ENCODE measurements around the gene ADAMTS12. TPM values are rescaled to one million over a fixed set of nuclear protein-coding genes. Genes with fewer than 3 reads are reported as not detected.

Gene ADAMTS12
- total and polyA plus RNA-seq, 7 experiments from 2014 or later = not detected

GRCh38 chr5:33769196-33769595 is 122.6 kb downstream of the ADAMTS12 start:
- POLR2A ChIA-PET = no interaction called here
- Histone ChIP-seq H3K27me3 (ENCODE audit: control insufficient read depth in 2 of 2, insufficient read depth in 2 of 2, low read length in 2 of 2) (no peaks in the 10 kb centered on the region), H3K4me1 (ENCODE audit: control insufficient read depth in 2 of 2, insufficient read depth in 2 of 2, low read length in 2 of 2) (no peaks in the 10 kb centered on the region), H3K4me3 (ENCODE audit: low read length) (no peak overlapping the region), H3K36me3 (ENCODE audit: control insufficient read depth in 2 of 3, insufficient read depth in 3 of 3, low read length in 3 of 3) (no peaks in the 10 kb centered on the region), H3K9me3 (ENCODE audit: control insufficient read depth in 2 of 3, low read length in 3 of 3) (no peaks in the 10 kb centered on the region), H3K27ac (ENCODE audit: low read depth, low read length) (no peak overlapping the region)
- CTCF ChIA-PET = no interaction called here
- no peaks in the 10 kb centered on the region for H3K36me3 Mint-ChIP-seq
- no peak for DNase-seq
- intact Hi-C loops (cut with micrococcal nuclease) = no loop called here
- H3K4me1 Mint-ChIP-seq = peaks cover 0 to 4% (median 0%) of the 10 kb centered on the region in 7 donors
- H3K27ac Mint-ChIP-seq = no peak overlapping the region
- H3K27me3 Mint-ChIP-seq = peaks cover 0 to 19% (median 16%) of the 10 kb centered on the region in 5 donors
- no peak for ATAC-seq
- H3K9me3 Mint-ChIP-seq = no peaks in the 10 kb centered on the region
- H3K4me3 Mint-ChIP-seq = no peak overlapping the region

GRCh38 chr5:33766023-33766422 is 125.8 kb downstream of the ADAMTS12 start:
- Histone ChIP-seq H3K4me1 (ENCODE audit: control insufficient read depth in 2 of 2, insufficient read depth in 2 of 2, low read length in 2 of 2) (no peaks in the 10 kb centered on the region), H3K4me3 (ENCODE audit: low read length) (no peak overlapping the region), H3K36me3 (ENCODE audit: control insufficient read depth in 2 of 3, insufficient read depth in 3 of 3, low read length in 3 of 3) (no peaks in the 10 kb centered on the region), H3K27me3 (ENCODE audit: control insufficient read depth in 2 of 2, insufficient read depth in 2 of 2, low read length in 2 of 2) (no peaks in the 10 kb centered on the region), H3K27ac (ENCODE audit: low read depth, low read length) (no peak overlapping the region), H3K9me3 (ENCODE audit: control insufficient read depth in 2 of 3, low read length in 3 of 3) (no peaks in the 10 kb centered on the region)
- Mint-ChIP-seq H3K36me3 (no peaks in the 10 kb centered on the region), H3K9me3 (peaks cover 0 to 1% (median 0%) of the 10 kb centered on the region in 11 donors), H3K4me1 (peaks cover 0 to 8% (median 0%) of the 10 kb centered on the region in 7 donors), H3K4me3 (no peak overlapping the region), H3K27me3 (peaks cover 0 to 19% (median 11%) of the 10 kb centered on the region in 5 donors), H3K27ac (no peak overlapping the region)
- DNase-seq (no peak), ATAC-seq (no peak)
- CTCF ChIA-PET = no interaction called here
- intact Hi-C loops (cut with micrococcal nuclease) = no loop called here
- POLR2A ChIA-PET = no interaction called here

- Histone ChIP-seq H3K27ac (ENCODE audit: low read depth, low read length) (no peak overlapping the region), H3K9me3 (ENCODE audit: control insufficient read depth in 2 of 3, low read length in 3 of 3) (no peaks in the 10 kb centered on the region), H3K4me1 (ENCODE audit: control insufficient read depth in 2 of 2, insufficient read depth in 2 of 2, low read length in 2 of 2) (no peaks in the 10 kb centered on the region), H3K4me3 (ENCODE audit: low read length) (no peak overlapping the region), H3K27me3 (ENCODE audit: control insufficient read depth in 2 of 2, insufficient read depth in 2 of 2, low read length in 2 of 2) (no peaks in the 10 kb centered on the region), H3K36me3 (ENCODE audit: control insufficient read depth in 2 of 3, insufficient read depth in 3 of 3, low read length in 3 of 3) (no peaks in the 10 kb centered on the region)
- Mint-ChIP-seq H3K4me1 (peaks cover 0 to 8% (median 0%) of the 10 kb centered on the region in 7 donors), H3K4me3 (peak overlapping the region in 1 of 10 donors; percentile 38), H3K27ac (no peak overlapping the region), H3K36me3 (no peaks in the 10 kb centered on the region), H3K27me3 (peaks cover 0 to 13% (median 5%) of the 10 kb centered on the region in 5 donors), H3K9me3 (peaks cover 0 to 1% (median 0%) of the 10 kb centered on the region in 11 donors)
- no peak for DNase-seq
- ChIA-PET CTCF (no interaction called here), POLR2A (no interaction called here)
- intact Hi-C loops (cut with micrococcal nuclease) = no loop called here
- ATAC-seq = no peak
These were observed 127.0 kb downstream of the ADAMTS12 start for GRCh38 chr5:33764786-33765185.

GRCh38 chr5:33763435-33763834 is 128.4 kb downstream of the ADAMTS12 start:
- Histone ChIP-seq H3K27me3 (ENCODE audit: control insufficient read depth in 2 of 2, insufficient read depth in 2 of 2, low read length in 2 of 2) (no peaks in the 10 kb centered on the region), H3K27ac (ENCODE audit: low read depth, low read length) (no peak overlapping the region), H3K4me1 (ENCODE audit: control insufficient read depth in 2 of 2, insufficient read depth in 2 of 2, low read length in 2 of 2) (no peaks in the 10 kb centered on the region), H3K9me3 (ENCODE audit: control insufficient read depth in 2 of 3, low read length in 3 of 3) (no peaks in the 10 kb centered on the region), H3K36me3 (ENCODE audit: control insufficient read depth in 2 of 3, insufficient read depth in 3 of 3, low read length in 3 of 3) (no peaks in the 10 kb centered on the region), H3K4me3 (ENCODE audit: low read length) (no peak overlapping the region)
- peaks cover 0 to 8% (median 0%) of the 10 kb centered on the region in 7 donors for H3K4me1 Mint-ChIP-seq
- no peaks in the 10 kb centered on the region for H3K36me3 Mint-ChIP-seq
- no peak overlapping the region for H3K27ac Mint-ChIP-seq
- H3K9me3 Mint-ChIP-seq = peaks cover 0 to 1% (median 0%) of the 10 kb centered on the region in 11 donors
- intact Hi-C loops (cut with micrococcal nuclease) = no loop called here
- no peak for DNase-seq
- no peak overlapping the region for H3K4me3 Mint-ChIP-seq
- no peak for ATAC-seq
- CTCF ChIA-PET = no interaction called here
- peaks cover 0 to 13% (median 5%) of the 10 kb centered on the region in 5 donors for H3K27me3 Mint-ChIP-seq
- POLR2A ChIA-PET = no interaction called here

- ATAC-seq = no peak
- CTCF ChIA-PET = no interaction called here
- peaks cover 0 to 1% (median 0%) of the 10 kb centered on the region in 11 donors for H3K9me3 Mint-ChIP-seq
- Histone ChIP-seq H3K36me3 (ENCODE audit: control insufficient read depth in 2 of 3, insufficient read depth in 3 of 3, low read length in 3 of 3) (no peaks in the 10 kb centered on the region), H3K4me3 (ENCODE audit: low read length) (no peak overlapping the region), H3K27me3 (ENCODE audit: control insufficient read depth in 2 of 2, insufficient read depth in 2 of 2, low read length in 2 of 2) (no peaks in the 10 kb centered on the region), H3K27ac (ENCODE audit: low read depth, low read length) (no peak overlapping the region), H3K9me3 (ENCODE audit: control insufficient read depth in 2 of 3, low read length in 3 of 3) (no peaks in the 10 kb centered on the region), H3K4me1 (ENCODE audit: control insufficient read depth in 2 of 2, insufficient read depth in 2 of 2, low read length in 2 of 2) (no peaks in the 10 kb centered on the region)
- POLR2A ChIA-PET = no interaction called here
- H3K4me1 Mint-ChIP-seq = peaks cover 0 to 8% (median 0%) of the 10 kb centered on the region in 7 donors
- DNase-seq = no peak
- H3K27me3 Mint-ChIP-seq = peaks cover 0 to 11% (median 5%) of the 10 kb centered on the region in 5 donors
- intact Hi-C loops (cut with micrococcal nuclease) = no loop called here
- H3K27ac Mint-ChIP-seq = no peak overlapping the region
- H3K36me3 Mint-ChIP-seq = no peaks in the 10 kb centered on the region
- H3K4me3 Mint-ChIP-seq = no peak overlapping the region
These were observed 128.9 kb downstream of the ADAMTS12 start for GRCh38 chr5:33762859-33763258.

- intact Hi-C loops (cut with micrococcal nuclease) = no loop called here
These were observed 130.7 kb downstream of the ADAMTS12 start for GRCh38 chr5:33761139-33761538.

GRCh38 chr5:33758737-33759136 is 133.1 kb downstream of the ADAMTS12 start:
- intact Hi-C loops (cut with micrococcal nuclease) = no loop called here
- H3K27ac Mint-ChIP-seq = no peak overlapping the region
- H3K4me1 Mint-ChIP-seq = peaks cover 0 to 4% (median 0%) of the 10 kb centered on the region in 7 donors
- Histone ChIP-seq H3K27ac (ENCODE audit: low read depth, low read length) (no peak overlapping the region), H3K27me3 (ENCODE audit: control insufficient read depth in 2 of 2, insufficient read depth in 2 of 2, low read length in 2 of 2) (no peaks in the 10 kb centered on the region), H3K4me3 (ENCODE audit: low read length) (no peak overlapping the region), H3K4me1 (ENCODE audit: control insufficient read depth in 2 of 2, insufficient read depth in 2 of 2, low read length in 2 of 2) (no peaks in the 10 kb centered on the region), H3K9me3 (ENCODE audit: control insufficient read depth in 2 of 3, low read length in 3 of 3) (no peaks in the 10 kb centered on the region), H3K36me3 (ENCODE audit: control insufficient read depth in 2 of 3, insufficient read depth in 3 of 3, low read length in 3 of 3) (no peaks in the 10 kb centered on the region)
- POLR2A ChIA-PET = no interaction called here
- peaks cover 0 to 1% (median 0%) of the 10 kb centered on the region in 11 donors for H3K9me3 Mint-ChIP-seq
- H3K4me3 Mint-ChIP-seq = no peak overlapping the region
- DNase-seq = no peak
- CTCF ChIA-PET = no interaction called here
- no peaks in the 10 kb centered on the region for H3K36me3 Mint-ChIP-seq
- no peak for ATAC-seq
- no peaks in the 10 kb centered on the region for H3K27me3 Mint-ChIP-seq

More at GRCh38 chr5:33761139-33761538, 130.7 kb downstream of the ADAMTS12 start:
- Mint-ChIP-seq H3K36me3 (no peaks in the 10 kb centered on the region), H3K4me3 (no peak overlapping the region), H3K9me3 (peaks cover 0 to 1% (median 0%) of the 10 kb centered on the region in 11 donors), H3K27me3 (peaks cover 0 to 5% (median 0%) of the 10 kb centered on the region in 5 donors), H3K4me1 (peaks cover 0 to 8% (median 0%) of the 10 kb centered on the region in 7 donors), H3K27ac (no peak overlapping the region)
- DNase-seq = no peak
- Histone ChIP-seq H3K4me1 (ENCODE audit: control insufficient read depth in 2 of 2, insufficient read depth in 2 of 2, low read length in 2 of 2) (no peaks in the 10 kb centered on the region), H3K4me3 (ENCODE audit: low read length) (no peak overlapping the region), H3K9me3 (ENCODE audit: control insufficient read depth in 2 of 3, low read length in 3 of 3) (no peaks in the 10 kb centered on the region), H3K27me3 (ENCODE audit: control insufficient read depth in 2 of 2, insufficient read depth in 2 of 2, low read length in 2 of 2) (no peaks in the 10 kb centered on the region), H3K36me3 (ENCODE audit: control insufficient read depth in 2 of 3, insufficient read depth in 3 of 3, low read length in 3 of 3) (no peaks in the 10 kb centered on the region), H3K27ac (ENCODE audit: low read depth, low read length) (no peak overlapping the region)
- POLR2A ChIA-PET = no interaction called here
- no peak for ATAC-seq
- CTCF ChIA-PET = no interaction called here
